Thyroid gland (tissue), 4 donors: ENCODE measurements around the gene ASIC2.

ENCODE experiments used
- POLR2A ChIP-seq, 2 donors: fragments of 450-650 bp; IDR thresholded peaks; one replicate each; pipeline ENCODE4 v1.6.1; 2017; ENCODE audit warnings: antibody characterized with exemption in 2 of 2, mild to moderate bottlenecking in 2 of 2, moderate library complexity in 1 of 2
- TF ChIP-seq, protein P1 (sequence below), 6 experiments: fragments of 200-600 bp in 3 of 6; fragments of 450-650 bp in 3 of 6; sonication (generic) in 3 of 6; IDR thresholded peaks; one replicate each; pipeline ENCODE4 v1.5.1; 2016 to 2019; ENCODE audit warnings: antibody characterized with exemption in 6 of 6, mild to moderate bottlenecking in 2 of 6, inconsistent platforms in 1 of 6, moderate library complexity in 1 of 6

GRCh38 chr17:33338242-33338641 is 45.1 kb upstream of the ASIC2 start:
- TF ChIP-seq POLR2A (IDR thresholded peaks at IDR 0.05) = no peak
- TF ChIP-seq, protein P1, sequence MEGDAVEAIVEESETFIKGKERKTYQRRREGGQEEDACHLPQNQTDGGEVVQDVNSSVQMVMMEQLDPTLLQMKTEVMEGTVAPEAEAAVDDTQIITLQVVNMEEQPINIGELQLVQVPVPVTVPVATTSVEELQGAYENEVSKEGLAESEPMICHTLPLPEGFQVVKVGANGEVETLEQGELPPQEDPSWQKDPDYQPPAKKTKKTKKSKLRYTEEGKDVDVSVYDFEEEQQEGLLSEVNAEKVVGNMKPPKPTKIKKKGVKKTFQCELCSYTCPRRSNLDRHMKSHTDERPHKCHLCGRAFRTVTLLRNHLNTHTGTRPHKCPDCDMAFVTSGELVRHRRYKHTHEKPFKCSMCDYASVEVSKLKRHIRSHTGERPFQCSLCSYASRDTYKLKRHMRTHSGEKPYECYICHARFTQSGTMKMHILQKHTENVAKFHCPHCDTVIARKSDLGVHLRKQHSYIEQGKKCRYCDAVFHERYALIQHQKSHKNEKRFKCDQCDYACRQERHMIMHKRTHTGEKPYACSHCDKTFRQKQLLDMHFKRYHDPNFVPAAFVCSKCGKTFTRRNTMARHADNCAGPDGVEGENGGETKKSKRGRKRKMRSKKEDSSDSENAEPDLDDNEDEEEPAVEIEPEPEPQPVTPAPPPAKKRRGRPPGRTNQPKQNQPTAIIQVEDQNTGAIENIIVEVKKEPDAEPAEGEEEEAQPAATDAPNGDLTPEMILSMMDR (IDR thresholded peaks at IDR 0.05) = no peak
